ENCODE measurements around the gene GUCY1A2.

GRCh38 chr11:106770489-106771085 is 247.7 kb downstream of the GUCY1A2 start:
- no peak for TF ChIP-seq POLR2A (IDR thresholded peaks at IDR 0.05; ENCODE audit: low read depth, low read length)
- no peak for TF ChIP-seq POLR2AphosphoS5 (IDR thresholded peaks at IDR 0.05; ENCODE audit: low read depth, low read length)
- no peak for TF ChIP-seq TAF1 (IDR thresholded peaks at IDR 0.05; ENCODE audit: borderline replicate concordance, low read depth, low read length)
